GM13977 (cell line): ENCODE data around the gene F7.

Experiments used
- DNase-seq: peaks from one replicate; pipeline ENCODE4 v3.0.0; 2012; ENCODE audit warnings: low spot score
- CTCF ChIP-seq: IDR thresholded peaks from 2 replicates; pipeline ENCODE4 v1.5.1; 2012; ENCODE audit warnings: mild to moderate bottlenecking, control low read depth; ENCODE audit not compliant: insufficient read depth; ENCODE audit errors: extremely low read depth, missing control alignments
- in situ Hi-C: fragments of 300-500 bp; cut with MboI; formaldehyde crosslinking; loops from one replicate; pipeline ENCODE4 v1.12.0; 2022; ENCODE audit warnings: low sequenced_read_pairs, low pct_unique_long_range_greater_than_20kb, mixed read lengths, inconsistent platforms; ENCODE audit not compliant: unreplicated experiment

F7 gene

GRCh38 chr13:113155201-113155600 lies 49.6 kb downstream of the F7 start:
- in situ Hi-C loops = no loop called here
- TF ChIP-seq CTCF = no peak
- DNase-seq = no peak

- no peak for DNase-seq
- in situ Hi-C loops = no loop called here
- TF ChIP-seq CTCF = no peak
Measured at GRCh38 chr13:113155982-113156655, 50.5 kb downstream of the F7 start.

GRCh38 chr13:113157206-113157928 lies 51.8 kb downstream of the F7 start:
- no peak for DNase-seq
- no peak for TF ChIP-seq CTCF
- in situ Hi-C loops = no loop called here

DNA sequence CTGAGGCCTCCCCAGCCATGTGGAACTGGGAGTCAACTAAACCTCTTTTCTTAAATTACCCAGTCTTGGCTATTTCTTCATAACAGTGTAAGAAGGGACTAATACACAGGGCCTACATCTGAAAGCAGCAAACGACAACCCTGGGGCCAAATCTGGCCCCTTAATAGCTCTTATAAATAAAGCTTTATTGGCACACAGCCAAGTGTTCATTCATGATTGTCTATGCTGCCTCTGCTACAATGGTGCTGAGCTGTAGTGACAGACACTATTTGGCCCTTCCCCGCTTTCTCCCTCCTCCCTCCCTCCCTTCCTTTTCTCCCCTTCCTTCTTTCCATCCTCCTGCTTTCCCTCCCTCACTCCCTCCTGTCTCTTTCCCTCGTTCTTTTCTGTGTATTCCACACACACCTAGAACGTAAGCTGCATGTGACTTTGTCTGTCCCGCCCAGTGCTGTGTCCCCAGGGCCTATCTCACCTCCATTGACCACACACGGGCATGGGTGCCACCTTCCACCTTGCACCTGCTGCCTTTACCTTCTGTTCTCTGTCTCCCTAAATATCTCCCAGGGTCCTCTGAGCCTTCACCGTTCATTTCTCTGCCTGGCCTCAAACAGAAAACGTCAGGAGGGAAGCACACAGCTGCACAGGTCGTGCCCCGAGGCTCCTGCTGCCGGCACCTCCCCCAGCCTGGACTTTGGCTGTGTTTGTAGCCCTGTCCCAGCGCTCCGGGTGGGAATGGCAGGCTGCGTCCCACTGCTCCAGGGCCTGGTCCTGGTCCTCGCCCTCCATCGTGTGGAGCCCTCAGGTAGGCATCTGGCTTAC lies 52.5 kb downstream of the F7 start, which contains the start of gene PROZ:
TSS of gene PROZ (plus strand) at position 720 of the 819 bp plus-strand sequence. CDS start at position 733, 13 bp downstream.
- no peak for TF ChIP-seq CTCF
- in situ Hi-C loops = no loop called here
- no peak for DNase-seq

GRCh38 chr13:113158946-113159345 lies 53.4 kb downstream of the F7 start:
- TF ChIP-seq CTCF = no peak
- in situ Hi-C loops = no loop called here
- no peak for DNase-seq

- in situ Hi-C loops = no loop called here
- DNase-seq = no peak
- TF ChIP-seq CTCF = no peak
Measured at GRCh38 chr13:113159701-113160100, 54.1 kb downstream of the F7 start.
